Activated CD4-positive, alpha-beta T cell treated with anti-CD3 and anti-CD28 coated beads, Interleukin-2, amount 10 ng/mL, durations not matched to agents 24 days and 14 days (primary cell): ENCODE data around the gene ANK2. TPM values are rescaled to one million over a fixed set of nuclear protein-coding genes. Genes with fewer than 3 reads are reported as not detected.

Source experiments
- DNase-seq: peaks from one replicate; pipeline ENCODE4 v3.0.0; 2022
- H3K27ac Mint-ChIP-seq: one replicate; pipeline ENCODE4 v1.8.0; 2022; ENCODE audit warnings: mild to moderate bottlenecking, mixed read lengths
- H3K27me3 Mint-ChIP-seq: one replicate; pipeline ENCODE4 v1.8.0; 2022; ENCODE audit warnings: mixed read lengths
- H3K36me3 Mint-ChIP-seq: one replicate; pipeline ENCODE4 v1.8.0; 2022; ENCODE audit warnings: low read depth, mild to moderate bottlenecking, mixed read lengths
- H3K4me1 Mint-ChIP-seq: one replicate; pipeline ENCODE4 v1.8.0; 2021; ENCODE audit warnings: mixed read lengths
- H3K4me3 Mint-ChIP-seq: one replicate; pipeline ENCODE4 v1.8.0; 2022; ENCODE audit warnings: mild to moderate bottlenecking, moderate library complexity, mixed read lengths
- H3K9me3 Mint-ChIP-seq: one replicate; pipeline ENCODE4 v1.8.0; 2021; ENCODE audit warnings: mixed read lengths
- intact Hi-C: fragments of 100-400 bp; cut with micrococcal nuclease; formaldehyde crosslinking; loops from one replicate; pipeline ENCODE4 v1.15.1; 2023
- total RNA-seq: library from RNA; stranded (reverse); gene quantifications from 2 replicates; pipeline ENCODE4 v1.2.3, GENCODE V29; 2022

Gene ANK2
- total RNA-seq, 1 donor from 2014 or later = 2.5 TPM

- Mint-ChIP-seq H3K27me3 (no peaks in the 10 kb centered on the region), H3K4me3 (no peak overlapping the region), H3K9me3 (no peaks in the 10 kb centered on the region), H3K27ac (no peak overlapping the region), H3K36me3 (no peaks in the 10 kb centered on the region), H3K4me1 (no peaks in the 10 kb centered on the region)
- intact Hi-C loops = no loop called here
- no peak for DNase-seq
Measured at GRCh38 chr4:113088050-113088449, 38.6 kb downstream of the ANK2 start.

GRCh38 chr4:113090954-113091353 lies 41.5 kb downstream of the ANK2 start:
- intact Hi-C loops = no loop called here
- no peaks in the 10 kb centered on the region for H3K36me3 Mint-ChIP-seq
- H3K27ac Mint-ChIP-seq = no peak overlapping the region
- no peak for DNase-seq
- H3K4me3 Mint-ChIP-seq = no peak overlapping the region
- H3K9me3 Mint-ChIP-seq = no peaks in the 10 kb centered on the region
- no peaks in the 10 kb centered on the region for H3K4me1 Mint-ChIP-seq
- H3K27me3 Mint-ChIP-seq = peaks cover 2% of the 10 kb centered on the region

- no peak for DNase-seq
- H3K9me3 Mint-ChIP-seq = no peaks in the 10 kb centered on the region
- no peak overlapping the region for H3K4me3 Mint-ChIP-seq
- intact Hi-C loops = no loop called here
- H3K27ac Mint-ChIP-seq = no peak overlapping the region
- H3K27me3 Mint-ChIP-seq = peaks cover 3% of the 10 kb centered on the region
- H3K36me3 Mint-ChIP-seq = no peaks in the 10 kb centered on the region
- no peaks in the 10 kb centered on the region for H3K4me1 Mint-ChIP-seq
Measured at GRCh38 chr4:113094331-113094730, 44.9 kb downstream of the ANK2 start.

- Mint-ChIP-seq H3K9me3 (no peaks in the 10 kb centered on the region), H3K36me3 (no peaks in the 10 kb centered on the region), H3K27me3 (peaks cover 6% of the 10 kb centered on the region), H3K27ac (no peak overlapping the region), H3K4me1 (no peaks in the 10 kb centered on the region), H3K4me3 (no peak overlapping the region)
- no peak for DNase-seq
- intact Hi-C loops = no loop called here
Measured at GRCh38 chr4:113094802-113095201, 45.3 kb downstream of the ANK2 start.

- H3K4me3 Mint-ChIP-seq = no peak overlapping the region
- H3K36me3 Mint-ChIP-seq = no peaks in the 10 kb centered on the region
- intact Hi-C loops = no loop called here
- no peaks in the 10 kb centered on the region for H3K9me3 Mint-ChIP-seq
- no peaks in the 10 kb centered on the region for H3K4me1 Mint-ChIP-seq
- no peak overlapping the region for H3K27ac Mint-ChIP-seq
- DNase-seq = no peak
- peaks cover 11% of the 10 kb centered on the region for H3K27me3 Mint-ChIP-seq
Measured at GRCh38 chr4:113101669-113102068, 52.2 kb downstream of the ANK2 start.

- intact Hi-C loops = no loop called here
- Mint-ChIP-seq H3K27me3 (peaks cover 11% of the 10 kb centered on the region), H3K4me3 (no peak overlapping the region), H3K27ac (no peak overlapping the region), H3K9me3 (no peaks in the 10 kb centered on the region), H3K36me3 (no peaks in the 10 kb centered on the region), H3K4me1 (no peaks in the 10 kb centered on the region)
- DNase-seq = no peak
Measured at GRCh38 chr4:113103556-113103955, 54.1 kb downstream of the ANK2 start.

- Mint-ChIP-seq H3K4me3 (no peak overlapping the region), H3K4me1 (no peaks in the 10 kb centered on the region), H3K9me3 (no peaks in the 10 kb centered on the region), H3K27ac (no peak overlapping the region), H3K36me3 (no peaks in the 10 kb centered on the region), H3K27me3 (peaks cover 8% of the 10 kb centered on the region)
- DNase-seq = no peak
- intact Hi-C loops = no loop called here
Measured at GRCh38 chr4:113106108-113106507, 56.7 kb downstream of the ANK2 start.

GRCh38 chr4:113109106-113109718 lies 59.8 kb downstream of the ANK2 start:
- intact Hi-C loops = no loop called here
- Mint-ChIP-seq H3K27ac (no peak overlapping the region), H3K4me1 (no peaks in the 10 kb centered on the region), H3K9me3 (no peaks in the 10 kb centered on the region), H3K27me3 (peaks cover 4% of the 10 kb centered on the region), H3K36me3 (no peaks in the 10 kb centered on the region), H3K4me3 (no peak overlapping the region)
- DNase-seq = no peak

GRCh38 chr4:113112338-113112978 lies 63.0 kb downstream of the ANK2 start:
- H3K4me3 Mint-ChIP-seq = no peak overlapping the region
- intact Hi-C loops = no loop called here
- H3K36me3 Mint-ChIP-seq = no peaks in the 10 kb centered on the region
- no peaks in the 10 kb centered on the region for H3K9me3 Mint-ChIP-seq
- H3K4me1 Mint-ChIP-seq = no peaks in the 10 kb centered on the region
- DNase-seq = no peak
- no peak overlapping the region for H3K27ac Mint-ChIP-seq
- peaks cover 4% of the 10 kb centered on the region for H3K27me3 Mint-ChIP-seq

- H3K4me1 Mint-ChIP-seq = no peaks in the 10 kb centered on the region
- H3K36me3 Mint-ChIP-seq = no peaks in the 10 kb centered on the region
- DNase-seq = no peak
- intact Hi-C loops = no loop called here
- no peaks in the 10 kb centered on the region for H3K9me3 Mint-ChIP-seq
- H3K27me3 Mint-ChIP-seq = peaks cover 4% of the 10 kb centered on the region
- H3K4me3 Mint-ChIP-seq = no peak overlapping the region
- no peak overlapping the region for H3K27ac Mint-ChIP-seq
Measured at GRCh38 chr4:113113151-113113550, 63.7 kb downstream of the ANK2 start.

- Mint-ChIP-seq H3K4me3 (no peak overlapping the region), H3K4me1 (no peaks in the 10 kb centered on the region), H3K36me3 (no peaks in the 10 kb centered on the region), H3K9me3 (no peaks in the 10 kb centered on the region), H3K27me3 (peaks cover 4% of the 10 kb centered on the region), H3K27ac (no peak overlapping the region)
- DNase-seq = no peak
- intact Hi-C loops = no loop called here
Measured at GRCh38 chr4:113114884-113115283, 65.4 kb downstream of the ANK2 start.

- no peak for DNase-seq
- intact Hi-C loops = no loop called here
- no peaks in the 10 kb centered on the region for H3K4me1 Mint-ChIP-seq
- H3K9me3 Mint-ChIP-seq = no peaks in the 10 kb centered on the region
- no peak overlapping the region for H3K27ac Mint-ChIP-seq
- peaks cover 4% of the 10 kb centered on the region for H3K27me3 Mint-ChIP-seq
- no peaks in the 10 kb centered on the region for H3K36me3 Mint-ChIP-seq
- H3K4me3 Mint-ChIP-seq = no peak overlapping the region
Measured at GRCh38 chr4:113116414-113117357, 67.2 kb downstream of the ANK2 start.

- Mint-ChIP-seq H3K27me3 (peaks cover 4% of the 10 kb centered on the region), H3K4me1 (no peaks in the 10 kb centered on the region), H3K27ac (no peak overlapping the region), H3K4me3 (no peak overlapping the region), H3K9me3 (no peaks in the 10 kb centered on the region), H3K36me3 (no peaks in the 10 kb centered on the region)
- intact Hi-C loops = no loop called here
- no peak for DNase-seq
Measured at GRCh38 chr4:113117358-113117702, 67.9 kb downstream of the ANK2 start.

GRCh38 chr4:113122066-113122465 lies 72.6 kb downstream of the ANK2 start:
- DNase-seq = no peak
- intact Hi-C loops = no loop called here
- Mint-ChIP-seq H3K4me1 (no peaks in the 10 kb centered on the region), H3K27ac (no peak overlapping the region), H3K27me3 (no peaks in the 10 kb centered on the region), H3K36me3 (no peaks in the 10 kb centered on the region), H3K4me3 (no peak overlapping the region), H3K9me3 (no peaks in the 10 kb centered on the region)
